GM23338 (cell line): ENCODE results near the gene PHLDB1. TPM values are rescaled to one million over a fixed set of nuclear protein-coding genes. Genes with fewer than 3 reads are reported as not detected.

ENCODE experiments used
- ATAC-seq: fragments of 200-7000 bp; cut with Tn5 transposase; 3 replicates; pipeline ENCODE4 v1.9.1; 2020
- DNase-seq: peaks from one replicate; pipeline ENCODE4 v3.0.0-alpha.2; 2015; ENCODE audit warnings: low spot score
- H2AFZ ChIP-seq: fragments of 200-600 bp; sonication (generic); 2 replicates; pipeline ENCODE4 v1.8.0; 2016; ENCODE audit warnings: antibody characterized with exemption, mild to moderate bottlenecking, moderate library complexity
- H3F3A ChIP-seq: fragments of 200-600 bp; sonication (generic); replicated peaks from 2 replicates; pipeline ENCODE4 v1.8.0; 2017; ENCODE audit warnings: antibody characterized with exemption, mixed run types, low read depth
- H3K27ac ChIP-seq: fragments of 200-600 bp; sonication (generic); 2 replicates; pipeline ENCODE4 v1.6.1; 2016; ENCODE audit warnings: low read depth
- H3K27me3 ChIP-seq: fragments of 200-600 bp; sonication (generic); 2 replicates; pipeline ENCODE4 v1.8.0; 2016; ENCODE audit warnings: mild to moderate bottlenecking, mixed run types, moderate library complexity; ENCODE audit not compliant: insufficient read depth
- H3K36me3 ChIP-seq: fragments of 200-600 bp; sonication (generic); 2 replicates; pipeline ENCODE4 v1.8.0; 2016; ENCODE audit warnings: mild to moderate bottlenecking; ENCODE audit not compliant: insufficient read depth
- H3K4me1 ChIP-seq: fragments of 200-600 bp; sonication (generic); 2 replicates; pipeline ENCODE4 v1.8.0; 2016; ENCODE audit warnings: mild to moderate bottlenecking, moderate library complexity; ENCODE audit not compliant: insufficient read depth
- H3K4me2 ChIP-seq: fragments of 200-600 bp; sonication (generic); 2 replicates; pipeline ENCODE4 v1.7.1; 2017; ENCODE audit warnings: mixed run types
- H3K4me3 ChIP-seq: fragments of 200-600 bp; sonication (generic); 2 replicates; pipeline ENCODE4 v1.6.1; 2016; ENCODE audit warnings: mixed run types
- H3K79me2 ChIP-seq: fragments of 200-600 bp; sonication (generic); replicated peaks from 2 replicates; pipeline ENCODE4 v1.8.0; 2017; ENCODE audit warnings: mild to moderate bottlenecking; ENCODE audit not compliant: insufficient read depth
- H3K9me2 ChIP-seq: fragments of 200-600 bp; sonication (generic); 2 replicates; pipeline ENCODE4 v1.8.0; 2017; ENCODE audit not compliant: insufficient read depth
- H4K20me1 ChIP-seq: fragments of 200-600 bp; sonication (generic); replicated peaks from 2 replicates; pipeline ENCODE4 v1.8.0; 2017; ENCODE audit warnings: mild to moderate bottlenecking; ENCODE audit not compliant: insufficient read depth
- H3K27ac Mint-ChIP-seq: 2 replicates; pipeline ENCODE4 v1.8.0; 2020; ENCODE audit warnings: inconsistent platforms, mild to moderate bottlenecking, moderate library complexity, mixed read lengths
- H3K27me3 Mint-ChIP-seq: 3 replicates; pipeline ENCODE4 v1.8.0; 2022; ENCODE audit warnings: low read depth, mild to moderate bottlenecking, moderate library complexity, mixed read lengths, inconsistent platforms; ENCODE audit not compliant: insufficient read depth, poor library complexity
- H3K36me3 Mint-ChIP-seq: 3 replicates; pipeline ENCODE4 v1.8.0; 2021; ENCODE audit warnings: low read depth, mild to moderate bottlenecking, inconsistent platforms, moderate library complexity, mixed read lengths
- H3K4me1 Mint-ChIP-seq: 3 replicates; pipeline ENCODE4 v1.8.0; 2020; ENCODE audit warnings: mild to moderate bottlenecking, inconsistent platforms, mixed read lengths
- H3K4me3 Mint-ChIP-seq: 3 replicates; pipeline ENCODE4 v1.8.0; 2021; ENCODE audit warnings: moderate library complexity, mild to moderate bottlenecking, inconsistent platforms, mixed read lengths
- H3K9me3 Mint-ChIP-seq: 3 replicates; pipeline ENCODE4 v1.8.0; 2020; ENCODE audit warnings: moderate library complexity, mild to moderate bottlenecking, inconsistent platforms, mixed read lengths
- CREB1 ChIP-seq: fragments of 250-450 bp; sonication (Bioruptor Pico); IDR thresholded peaks from 2 replicates; pipeline ENCODE4 v1.5.0; 2020; ENCODE audit warnings: low read depth, mild to moderate bottlenecking, moderate library complexity
- EZH2 ChIP-seq: fragments of 200-600 bp; sonication (generic); IDR thresholded peaks from one replicate; pipeline ENCODE4 v1.8.0; 2017; ENCODE audit warnings: antibody characterized with exemption, mild to moderate bottlenecking, low read depth; ENCODE audit not compliant: unreplicated experiment
- JUNB ChIP-seq: IDR thresholded peaks from one replicate; pipeline ENCODE4 v1.6.1; 2016; ENCODE audit warnings: antibody characterized with exemption; ENCODE audit not compliant: unreplicated experiment
- polyA plus RNA-seq: library from polyadenylated mRNA; unstranded; fragments of >200 nt; fragmentation: Nextera tagmentation; extraction: Ambion mirVana; gene quantifications from 2 replicates; pipeline ENCODE4 v1.2.1, GENCODE V29; 2016
- total RNA-seq: library from RNA; depleted of rRNA; stranded (reverse); fragments of >200 nt; shearing (Covaris generic); gene quantifications from 2 replicates; pipeline ENCODE4 v1.2.3, GENCODE V29; 2014
- TF ChIP-seq, protein P1 (sequence below), 2 experiments: fragments of 200-600 bp in 1 of 2; sonication (generic) in 1 of 2; conservative IDR thresholded peaks; 2 replicates each; pipeline versions ENCODE4 v1.5.1 to v1.6.1; 2016 to 2017; ENCODE audit warnings: antibody characterized with exemption in 2 of 2, low read depth in 2 of 2, mild to moderate bottlenecking in 2 of 2, moderate library complexity in 1 of 2
- TF ChIP-seq, protein P2 (sequence below): IDR thresholded peaks from one replicate; pipeline ENCODE4 v1.6.1; 2018; ENCODE audit warnings: antibody characterized with exemption; ENCODE audit not compliant: unreplicated experiment
- TF ChIP-seq, protein P3 (sequence below): IDR thresholded peaks from 2 replicates; pipeline ENCODE4 v1.6.1; 2016; ENCODE audit warnings: antibody characterized with exemption

Gene PHLDB1
- total and polyA plus RNA-seq, 2 experiments from 2014 or later, result 46.0 to 85.2 TPM

DNA sequence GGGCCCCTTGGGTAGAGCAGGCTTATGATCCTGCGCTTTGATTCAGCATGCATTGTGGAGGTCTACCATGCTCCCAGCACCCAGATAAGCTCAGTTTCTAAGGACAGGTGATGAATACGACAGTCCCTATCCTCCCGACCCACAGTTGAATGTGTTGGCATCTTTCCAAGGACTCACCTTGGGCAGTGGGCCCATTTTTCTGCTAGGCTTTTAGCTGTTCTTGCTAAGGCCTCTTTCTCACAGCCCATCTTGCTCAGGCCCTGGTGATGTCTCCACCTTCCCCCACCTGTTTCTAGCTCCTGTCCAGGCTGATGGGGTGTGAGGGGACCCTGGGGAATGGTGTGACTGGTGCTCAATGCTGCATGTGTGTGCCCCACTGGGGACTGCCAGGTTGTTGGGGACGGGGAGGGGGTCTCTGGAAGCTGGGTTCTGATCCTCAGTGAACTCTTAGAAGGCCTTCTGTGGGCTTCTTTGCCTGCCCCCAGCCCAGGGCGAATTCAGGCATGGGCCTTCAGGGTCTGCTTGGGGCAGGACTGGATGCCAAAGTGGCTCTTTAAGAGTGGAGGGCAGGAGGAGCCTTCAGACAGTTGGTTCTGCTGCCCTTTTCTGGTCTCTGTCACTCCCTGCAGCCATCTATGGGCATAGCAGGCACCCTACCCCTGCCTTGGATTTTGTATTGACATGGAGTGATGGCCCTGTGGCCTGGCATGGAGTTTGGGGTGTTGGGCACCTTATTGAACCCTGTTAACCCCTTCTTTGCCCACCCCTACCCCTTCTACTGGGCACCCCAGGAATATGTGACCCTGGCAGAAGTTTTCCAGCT, 33.1 kb downstream of the PHLDB1 start:
- Histone ChIP-seq H3F3A (peaks cover 13% of the 10 kb centered on the region), H4K20me1 (peaks cover 22% of the 10 kb centered on the region), H3K27me3 (no peaks in the 10 kb centered on the region), H3K9me2 (no peaks in the 10 kb centered on the region), H3K27ac (no peak overlapping the region), H3K4me2 (no peak overlapping the region), H2AFZ (no peak overlapping the region), H3K4me1 (peaks cover 13% of the 10 kb centered on the region), H3K4me3 (no peak overlapping the region), H3K79me2 (0 out of 2 replicates have a peak, but pooled peaks cover 3% of the 10 kb centered on the region), H3K36me3 (peaks cover 17% of the 10 kb centered on the region)
- ATAC-seq (peak; percentile 19; the same call in 2 of the 3 replicates), DNase-seq (peak; percentile 11)
- Mint-ChIP-seq H3K4me3 (no peak overlapping the region), H3K9me3 (no peaks in the 10 kb centered on the region), H3K4me1 (peaks cover 9% of the 10 kb centered on the region), H3K36me3 (peaks cover 39% of the 10 kb centered on the region), H3K27me3 (peaks cover 7% of the 10 kb centered on the region), H3K27ac (no peak overlapping the region)
- TF ChIP-seq EZH2, result no peak
- TF ChIP-seq, protein P1, sequence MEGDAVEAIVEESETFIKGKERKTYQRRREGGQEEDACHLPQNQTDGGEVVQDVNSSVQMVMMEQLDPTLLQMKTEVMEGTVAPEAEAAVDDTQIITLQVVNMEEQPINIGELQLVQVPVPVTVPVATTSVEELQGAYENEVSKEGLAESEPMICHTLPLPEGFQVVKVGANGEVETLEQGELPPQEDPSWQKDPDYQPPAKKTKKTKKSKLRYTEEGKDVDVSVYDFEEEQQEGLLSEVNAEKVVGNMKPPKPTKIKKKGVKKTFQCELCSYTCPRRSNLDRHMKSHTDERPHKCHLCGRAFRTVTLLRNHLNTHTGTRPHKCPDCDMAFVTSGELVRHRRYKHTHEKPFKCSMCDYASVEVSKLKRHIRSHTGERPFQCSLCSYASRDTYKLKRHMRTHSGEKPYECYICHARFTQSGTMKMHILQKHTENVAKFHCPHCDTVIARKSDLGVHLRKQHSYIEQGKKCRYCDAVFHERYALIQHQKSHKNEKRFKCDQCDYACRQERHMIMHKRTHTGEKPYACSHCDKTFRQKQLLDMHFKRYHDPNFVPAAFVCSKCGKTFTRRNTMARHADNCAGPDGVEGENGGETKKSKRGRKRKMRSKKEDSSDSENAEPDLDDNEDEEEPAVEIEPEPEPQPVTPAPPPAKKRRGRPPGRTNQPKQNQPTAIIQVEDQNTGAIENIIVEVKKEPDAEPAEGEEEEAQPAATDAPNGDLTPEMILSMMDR (conservative IDR thresholded peaks at IDR 0.05; ENCODE audit: low read depth in 2 of 2), result peak in 1 of 2 experiments; percentile 46; a peak in 2 of 4 replicates

DNA sequence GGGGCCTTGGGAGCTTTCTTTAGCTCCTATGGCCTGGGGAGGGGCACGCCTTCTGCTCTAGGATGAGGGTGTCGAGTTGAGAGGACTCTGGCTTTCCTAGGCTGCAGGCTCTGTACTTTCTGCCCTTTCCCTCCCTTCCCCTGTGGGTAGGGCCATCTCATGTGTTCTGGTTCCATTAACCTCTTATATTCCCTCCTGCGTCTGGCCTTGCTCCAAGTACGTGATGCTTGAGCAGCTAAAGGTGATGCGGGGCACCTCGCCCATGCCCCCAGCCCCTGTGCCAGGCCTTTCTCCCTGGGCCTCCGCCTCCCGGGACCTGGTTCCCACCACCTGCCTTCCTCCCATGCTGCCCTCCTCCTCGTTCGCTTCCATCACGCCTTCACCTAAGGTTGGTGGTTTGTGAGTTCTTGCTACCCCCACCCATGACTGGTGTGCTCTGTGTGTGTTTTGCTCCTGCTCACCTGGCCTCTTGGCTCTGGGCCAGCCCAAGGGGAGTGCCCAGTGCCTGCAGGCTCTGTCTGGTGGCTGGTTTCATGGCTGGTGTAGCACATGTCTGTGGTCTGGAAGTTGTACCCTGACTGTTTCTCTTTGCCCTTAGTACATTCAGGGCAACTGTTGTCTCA, 34.1 kb downstream of the PHLDB1 start:
- Histone ChIP-seq H3F3A (peaks cover 3% of the 10 kb centered on the region; the same call in 1 of the 2 replicates), H3K4me1 (peaks cover 3% of the 10 kb centered on the region; the same call in 1 of the 2 replicates), H3K36me3 (peaks cover 20% of the 10 kb centered on the region), H3K79me2 (no peaks in the 10 kb centered on the region), H3K27ac (no peak overlapping the region), H3K4me3 (no peak overlapping the region), H4K20me1 (peaks cover 21% of the 10 kb centered on the region), H2AFZ (no peak overlapping the region), H3K27me3 (no peaks in the 10 kb centered on the region), H3K9me2 (no peaks in the 10 kb centered on the region), H3K4me2 (no peak overlapping the region)
- Mint-ChIP-seq H3K27ac (no peak overlapping the region), H3K36me3 (peaks cover 40% of the 10 kb centered on the region), H3K4me3 (no peak overlapping the region), H3K4me1 (no peaks in the 10 kb centered on the region; the same call in 1 of the 3 replicates), H3K9me3 (no peaks in the 10 kb centered on the region), H3K27me3 (no peaks in the 10 kb centered on the region)
- ATAC-seq (no peak), DNase-seq (no peak)
- TF ChIP-seq, protein P2, sequence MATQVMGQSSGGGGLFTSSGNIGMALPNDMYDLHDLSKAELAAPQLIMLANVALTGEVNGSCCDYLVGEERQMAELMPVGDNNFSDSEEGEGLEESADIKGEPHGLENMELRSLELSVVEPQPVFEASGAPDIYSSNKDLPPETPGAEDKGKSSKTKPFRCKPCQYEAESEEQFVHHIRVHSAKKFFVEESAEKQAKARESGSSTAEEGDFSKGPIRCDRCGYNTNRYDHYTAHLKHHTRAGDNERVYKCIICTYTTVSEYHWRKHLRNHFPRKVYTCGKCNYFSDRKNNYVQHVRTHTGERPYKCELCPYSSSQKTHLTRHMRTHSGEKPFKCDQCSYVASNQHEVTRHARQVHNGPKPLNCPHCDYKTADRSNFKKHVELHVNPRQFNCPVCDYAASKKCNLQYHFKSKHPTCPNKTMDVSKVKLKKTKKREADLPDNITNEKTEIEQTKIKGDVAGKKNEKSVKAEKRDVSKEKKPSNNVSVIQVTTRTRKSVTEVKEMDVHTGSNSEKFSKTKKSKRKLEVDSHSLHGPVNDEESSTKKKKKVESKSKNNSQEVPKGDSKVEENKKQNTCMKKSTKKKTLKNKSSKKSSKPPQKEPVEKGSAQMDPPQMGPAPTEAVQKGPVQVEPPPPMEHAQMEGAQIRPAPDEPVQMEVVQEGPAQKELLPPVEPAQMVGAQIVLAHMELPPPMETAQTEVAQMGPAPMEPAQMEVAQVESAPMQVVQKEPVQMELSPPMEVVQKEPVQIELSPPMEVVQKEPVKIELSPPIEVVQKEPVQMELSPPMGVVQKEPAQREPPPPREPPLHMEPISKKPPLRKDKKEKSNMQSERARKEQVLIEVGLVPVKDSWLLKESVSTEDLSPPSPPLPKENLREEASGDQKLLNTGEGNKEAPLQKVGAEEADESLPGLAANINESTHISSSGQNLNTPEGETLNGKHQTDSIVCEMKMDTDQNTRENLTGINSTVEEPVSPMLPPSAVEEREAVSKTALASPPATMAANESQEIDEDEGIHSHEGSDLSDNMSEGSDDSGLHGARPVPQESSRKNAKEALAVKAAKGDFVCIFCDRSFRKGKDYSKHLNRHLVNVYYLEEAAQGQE, result no peak
- TF ChIP-seq CREB1 (CRISPR knock-in tag), result no peak
- TF ChIP-seq JUNB, result no peak
- TF ChIP-seq, protein P3, sequence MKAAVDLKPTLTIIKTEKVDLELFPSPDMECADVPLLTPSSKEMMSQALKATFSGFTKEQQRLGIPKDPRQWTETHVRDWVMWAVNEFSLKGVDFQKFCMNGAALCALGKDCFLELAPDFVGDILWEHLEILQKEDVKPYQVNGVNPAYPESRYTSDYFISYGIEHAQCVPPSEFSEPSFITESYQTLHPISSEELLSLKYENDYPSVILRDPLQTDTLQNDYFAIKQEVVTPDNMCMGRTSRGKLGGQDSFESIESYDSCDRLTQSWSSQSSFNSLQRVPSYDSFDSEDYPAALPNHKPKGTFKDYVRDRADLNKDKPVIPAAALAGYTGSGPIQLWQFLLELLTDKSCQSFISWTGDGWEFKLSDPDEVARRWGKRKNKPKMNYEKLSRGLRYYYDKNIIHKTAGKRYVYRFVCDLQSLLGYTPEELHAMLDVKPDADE, result no peak
- no peak for TF ChIP-seq EZH2
